Lower lobe of right lung (tissue), 2 donors: ENCODE measurements around the gene P2RY14. TPM values are rescaled to one million over a fixed set of nuclear protein-coding genes. Genes with fewer than 3 reads are reported as not detected.

Source experiments
- ATAC-seq, 2 donors: fragments of 200-7000 bp; cut with Tn5 transposase; one replicate each; pipeline ENCODE4 v1.9.1; 2020 to 2022; ENCODE audit warnings: mild to moderate bottlenecking in 2 of 2, moderate library complexity in 2 of 2
- DNase-seq: peaks from one replicate; pipeline ENCODE4 v3.0.0-alpha.2; 2020
- H3K27ac ChIP-seq: fragments of 200-600 bp; one replicate; pipeline ENCODE4 v1.8.0; 2022
- H3K27me3 ChIP-seq: fragments of 200-600 bp; one replicate; pipeline ENCODE4 v1.8.0; 2022; ENCODE audit warnings: low read depth
- H3K36me3 ChIP-seq: fragments of 200-600 bp; one replicate; pipeline ENCODE4 v1.8.0; 2022; ENCODE audit warnings: mild to moderate bottlenecking
- H3K4me1 ChIP-seq: fragments of 200-600 bp; one replicate; pipeline ENCODE4 v1.8.0; 2022
- H3K4me3 ChIP-seq: fragments of 200-600 bp; one replicate; pipeline ENCODE4 v1.8.0; 2022; ENCODE audit warnings: mild to moderate bottlenecking
- H3K9me3 ChIP-seq: fragments of 200-600 bp; one replicate; pipeline ENCODE4 v1.8.0; 2022
- CTCF ChIP-seq: fragments of 200-600 bp; IDR thresholded peaks from one replicate; pipeline ENCODE4 v1.8.0; 2022; ENCODE audit warnings: antibody characterized with exemption, mild to moderate bottlenecking
- intact Hi-C: fragments of 100-400 bp; cut with DNase I; formaldehyde crosslinking; loops from one replicate; pipeline ENCODE4 v1.11.0; 2022
- total RNA-seq: library from RNA; stranded (reverse); fragmentation: NEBNext Ultra II Directional; extraction: Animal tissue kit (Norgen Biotek cat#: 25700); gene quantifications from one replicate; pipeline ENCODE4 v1.2.1, GENCODE V29; 2021
- donor health status: DM: no; HTN: yes; CAD: no; lungs with severe emphysema.

P2RY14 gene
- total RNA-seq, 1 donor from 2014 or later: 5.7 TPM

GRCh38 chr3:151230646-151231045 is 47.7 kb downstream of the P2RY14 start:
- Histone ChIP-seq H3K4me1 (peaks cover 18% of the 10 kb centered on the region), H3K36me3 (no peaks in the 10 kb centered on the region), H3K27ac (no peak overlapping the region), H3K9me3 (no peaks in the 10 kb centered on the region), H3K4me3 (no peak overlapping the region), H3K27me3 (no peaks in the 10 kb centered on the region)
- DNase-seq (no peak), ATAC-seq (peak; percentile 34 to 40)
- no peak for TF ChIP-seq CTCF
- intact Hi-C loops: no loop called here

DNA sequence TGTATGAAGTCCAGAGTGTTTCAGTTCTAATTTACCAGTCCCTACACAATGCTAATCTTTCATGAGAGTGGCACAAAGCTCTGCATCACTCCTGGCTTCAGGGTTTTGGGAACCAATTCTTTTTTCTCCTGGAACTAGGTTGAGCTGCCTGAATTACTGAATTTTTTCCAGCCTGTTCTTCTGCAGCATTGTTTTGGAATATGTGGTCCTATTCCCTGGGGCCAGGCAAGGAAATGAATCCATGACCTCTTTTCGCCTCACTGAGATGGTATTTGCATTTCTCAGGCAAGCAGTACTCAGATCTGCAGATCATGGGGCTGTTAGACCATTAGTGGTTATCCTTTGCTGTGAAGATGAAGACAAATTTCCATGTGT is 49.7 kb downstream of the P2RY14 start:
- DNase-seq (no peak), ATAC-seq (no peak)
- intact Hi-C loops: loop anchor here (5.0 kb wide), 1 partner anchor 49 kb away; the partner anchor contains the start of gene P2RY14
- no peaks in the 10 kb centered on the region for H3K9me3 ChIP-seq
- H3K4me3 ChIP-seq: no peak overlapping the region
- H3K4me1 ChIP-seq: peaks cover 18% of the 10 kb centered on the region
- no peaks in the 10 kb centered on the region for H3K36me3 ChIP-seq
- H3K27ac ChIP-seq: no peak overlapping the region
- no peaks in the 10 kb centered on the region for H3K27me3 ChIP-seq
- no peak for TF ChIP-seq CTCF

DNA sequence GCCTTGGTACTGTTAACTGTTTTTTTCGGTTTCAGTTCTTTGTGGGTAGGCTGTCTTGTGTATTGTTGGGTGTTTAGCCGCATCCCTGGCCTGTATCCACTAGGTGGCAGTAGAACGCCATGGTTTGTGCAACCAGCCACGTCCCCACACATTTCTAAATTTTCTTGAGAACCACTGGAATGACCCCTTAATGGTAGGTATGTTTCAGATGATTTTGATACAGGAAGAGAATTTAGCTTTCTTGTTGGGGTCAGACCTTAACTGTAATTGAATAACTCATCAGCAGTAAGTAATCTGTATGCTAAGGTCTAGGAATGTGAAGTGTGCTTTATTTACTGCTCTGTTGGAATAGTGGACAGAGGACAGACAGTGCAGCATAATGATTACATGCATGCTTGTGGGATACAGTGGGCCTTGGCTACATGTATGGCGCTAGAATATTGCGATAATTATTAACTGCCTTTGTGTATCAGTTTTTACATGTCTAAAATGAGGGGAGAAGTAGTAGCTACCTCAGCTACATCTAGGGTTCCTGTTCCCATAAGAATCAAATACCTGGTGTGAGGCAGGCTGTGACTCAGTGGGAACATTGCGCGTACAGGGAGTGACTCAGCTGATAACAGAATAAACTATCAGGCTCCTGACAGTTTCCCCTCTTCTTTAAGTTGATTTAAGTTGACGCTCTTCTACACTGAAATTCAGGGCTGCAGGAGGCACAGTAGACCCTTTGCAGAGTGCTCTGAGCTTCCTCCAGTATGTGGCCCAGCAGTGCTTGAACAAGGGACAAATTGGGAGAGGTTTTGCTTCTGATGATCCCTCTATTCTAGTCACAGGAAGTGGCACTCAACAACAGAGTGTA is 50.3 kb downstream of the P2RY14 start:
- Histone ChIP-seq H3K9me3 (no peaks in the 10 kb centered on the region), H3K4me1 (peaks cover 18% of the 10 kb centered on the region), H3K36me3 (no peaks in the 10 kb centered on the region), H3K27me3 (no peaks in the 10 kb centered on the region), H3K4me3 (no peak overlapping the region), H3K27ac (no peak overlapping the region)
- TF ChIP-seq CTCF: peak; percentile 92
- DNase-seq (peak; percentile 62), ATAC-seq (peak; percentile 93)
- intact Hi-C loops: loop anchor here (5.0 kb wide), 1 partner anchor 49 kb away; the partner anchor contains the start of gene P2RY14

DNA sequence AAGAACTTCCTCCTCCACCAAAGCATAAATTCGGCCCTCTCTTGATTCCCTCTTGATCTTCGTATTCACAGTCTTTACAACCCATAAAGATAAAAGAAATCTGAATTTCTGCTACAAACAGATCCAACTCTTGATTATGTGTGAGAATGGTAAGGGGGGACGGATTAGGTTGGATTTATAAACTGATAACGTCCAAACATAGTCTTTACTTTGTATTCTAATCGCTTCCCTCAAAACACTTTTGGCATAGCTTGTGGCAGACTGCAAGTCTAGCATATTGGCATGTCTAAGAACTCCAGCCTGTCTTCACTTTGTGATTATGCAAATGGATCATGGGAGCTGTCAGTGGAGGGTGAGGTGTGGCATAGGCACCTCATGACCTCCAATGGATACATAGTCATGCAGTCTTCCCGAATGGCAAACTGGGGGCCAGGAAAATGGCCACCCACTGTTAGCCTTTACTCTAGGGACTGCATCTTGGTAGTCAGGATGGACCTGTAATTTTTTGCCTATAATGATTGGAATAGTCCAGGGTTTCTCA is 51.0 kb downstream of the P2RY14 start:
- intact Hi-C loops: loop anchor here (5.0 kb wide), 1 partner anchor 50 kb away; the partner anchor contains the start of gene P2RY14
- DNase-seq (no peak), ATAC-seq (peak; percentile 23 to 31)
- no peak overlapping the region for H3K4me3 ChIP-seq
- H3K36me3 ChIP-seq: no peaks in the 10 kb centered on the region
- no peak overlapping the region for H3K27ac ChIP-seq
- no peak for TF ChIP-seq CTCF
- H3K9me3 ChIP-seq: no peaks in the 10 kb centered on the region
- no peaks in the 10 kb centered on the region for H3K27me3 ChIP-seq
- H3K4me1 ChIP-seq: peaks cover 18% of the 10 kb centered on the region

DNA sequence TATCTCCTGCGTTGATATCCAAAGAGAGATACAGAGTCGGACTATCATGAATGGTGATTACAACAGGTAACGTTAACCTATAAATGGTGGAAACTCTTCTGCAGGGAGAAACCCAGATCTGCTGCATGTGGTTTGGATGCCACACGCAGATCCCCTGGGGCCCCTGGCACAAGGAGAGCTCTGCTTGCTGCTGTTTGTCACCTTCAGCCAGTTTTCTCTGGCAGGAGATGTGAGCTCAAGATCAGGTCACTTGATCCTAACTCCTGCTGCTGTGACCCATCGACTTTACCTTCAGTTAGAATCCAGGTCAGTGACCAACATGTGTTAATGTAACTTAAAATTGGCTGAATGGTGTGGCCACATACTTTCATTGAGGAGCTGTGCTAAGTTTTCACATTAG is 51.5 kb downstream of the P2RY14 start:
- Histone ChIP-seq H3K4me3 (no peak overlapping the region), H3K27ac (no peak overlapping the region), H3K4me1 (peaks cover 18% of the 10 kb centered on the region), H3K36me3 (no peaks in the 10 kb centered on the region), H3K9me3 (no peaks in the 10 kb centered on the region), H3K27me3 (no peaks in the 10 kb centered on the region)
- ATAC-seq (no peak), DNase-seq (no peak)
- no peak for TF ChIP-seq CTCF
- intact Hi-C loops: loop anchor here (5.0 kb wide), 1 partner anchor 50 kb away; the partner anchor contains the start of gene P2RY14
